MG63 (cell line): ENCODE results near the gene PALD1. TPM values are rescaled to one million over a fixed set of nuclear protein-coding genes. Genes with fewer than 3 reads are reported as not detected.

Experiments
- DNase-seq: peaks from one replicate; pipeline ENCODE4 v3.0.0-alpha.2; 2020
- H3K27me3 ChIP-seq: fragments of 250-450 bp; sonication (Bioruptor Pico); 2 replicates; pipeline ENCODE4 v1.5.1; 2020; ENCODE audit warnings: mild to moderate bottlenecking, moderate library complexity
- H3K36me3 ChIP-seq: fragments of 250-450 bp; sonication (Bioruptor Pico); 2 replicates; pipeline ENCODE4 v1.5.1; 2020; ENCODE audit warnings: mild to moderate bottlenecking, moderate library complexity
- H3K4me3 ChIP-seq: fragments of 250-450 bp; sonication (Bioruptor Pico); 2 replicates; pipeline ENCODE4 v1.5.1; 2020; ENCODE audit warnings: mild to moderate bottlenecking, moderate library complexity
- H3K9me3 ChIP-seq: fragments of 250-450 bp; sonication (Bioruptor Pico); 2 replicates; pipeline ENCODE4 v1.5.1; 2020; ENCODE audit warnings: mild to moderate bottlenecking, moderate library complexity
- total RNA-seq: library from RNA; depleted of rRNA; stranded (reverse); fragments of >200 nt; shearing (Covaris generic); gene quantifications from 2 replicates; pipeline ENCODE4 v1.2.3, GENCODE V29; 2014; ENCODE audit warnings: low replicate concordance

The PALD1 gene
- total RNA-seq, 1 experiment from 2014 or later, result 7.8 TPM

- no peaks in the 10 kb centered on the region for H3K9me3 ChIP-seq
- no peak overlapping the region for H3K4me3 ChIP-seq
- H3K36me3 ChIP-seq, result no peaks in the 10 kb centered on the region
- no peak for DNase-seq
- no peaks in the 10 kb centered on the region for H3K27me3 ChIP-seq
Observed at GRCh38 chr10:70493660-70494234, 15.2 kb downstream of the PALD1 start.

GRCh38 chr10:70494536-70494935 lies 16.0 kb downstream of the PALD1 start:
- no peaks in the 10 kb centered on the region for H3K9me3 ChIP-seq
- DNase-seq, result peak; percentile 47
- H3K4me3 ChIP-seq, result no peak overlapping the region
- H3K27me3 ChIP-seq, result no peaks in the 10 kb centered on the region
- no peaks in the 10 kb centered on the region for H3K36me3 ChIP-seq

GRCh38 chr10:70494966-70495365 lies 16.4 kb downstream of the PALD1 start:
- no peaks in the 10 kb centered on the region for H3K36me3 ChIP-seq
- DNase-seq, result no peak
- H3K4me3 ChIP-seq, result no peak overlapping the region
- H3K9me3 ChIP-seq, result no peaks in the 10 kb centered on the region
- no peaks in the 10 kb centered on the region for H3K27me3 ChIP-seq

GRCh38 chr10:70495691-70496261 lies 17.2 kb downstream of the PALD1 start:
- no peaks in the 10 kb centered on the region for H3K36me3 ChIP-seq
- H3K4me3 ChIP-seq, result no peak overlapping the region
- no peaks in the 10 kb centered on the region for H3K9me3 ChIP-seq
- DNase-seq, result no peak
- H3K27me3 ChIP-seq, result no peaks in the 10 kb centered on the region

- H3K27me3 ChIP-seq, result no peaks in the 10 kb centered on the region
- no peaks in the 10 kb centered on the region for H3K36me3 ChIP-seq
Observed at GRCh38 chr10:70496341-70497119, 18.0 kb downstream of the PALD1 start.

GRCh38 chr10:70497120-70497545 lies 18.6 kb downstream of the PALD1 start:
- Histone ChIP-seq H3K4me3 (no peak overlapping the region), H3K27me3 (no peaks in the 10 kb centered on the region), H3K9me3 (no peaks in the 10 kb centered on the region), H3K36me3 (no peaks in the 10 kb centered on the region)
- no peak for DNase-seq

More at GRCh38 chr10:70496341-70497119, 18.0 kb downstream of the PALD1 start:
- Histone ChIP-seq H3K9me3 (no peaks in the 10 kb centered on the region), H3K4me3 (no peak overlapping the region)
- DNase-seq, result no peak

GRCh38 chr10:70498970-70499835 lies 20.6 kb downstream of the PALD1 start:
- Histone ChIP-seq H3K36me3 (no peaks in the 10 kb centered on the region), H3K4me3 (no peak overlapping the region), H3K27me3 (no peaks in the 10 kb centered on the region), H3K9me3 (no peaks in the 10 kb centered on the region)
- no peak for DNase-seq

- no peak for DNase-seq
- Histone ChIP-seq H3K36me3 (no peaks in the 10 kb centered on the region), H3K4me3 (no peak overlapping the region), H3K9me3 (no peaks in the 10 kb centered on the region), H3K27me3 (no peaks in the 10 kb centered on the region)
Observed at GRCh38 chr10:70499836-70500167, 21.2 kb downstream of the PALD1 start.

- Histone ChIP-seq H3K9me3 (no peaks in the 10 kb centered on the region), H3K4me3 (no peak overlapping the region), H3K36me3 (no peaks in the 10 kb centered on the region), H3K27me3 (no peaks in the 10 kb centered on the region)
- DNase-seq, result no peak
Observed at GRCh38 chr10:70500368-70500767, 21.8 kb downstream of the PALD1 start.

- no peaks in the 10 kb centered on the region for H3K9me3 ChIP-seq
- H3K36me3 ChIP-seq, result no peaks in the 10 kb centered on the region
- H3K27me3 ChIP-seq, result no peaks in the 10 kb centered on the region
- no peak overlapping the region for H3K4me3 ChIP-seq
- DNase-seq, result no peak
Observed at GRCh38 chr10:70500812-70501301, 22.3 kb downstream of the PALD1 start.

- no peak for DNase-seq
- no peaks in the 10 kb centered on the region for H3K27me3 ChIP-seq
Observed at GRCh38 chr10:70502406-70502805, 23.8 kb downstream of the PALD1 start.

GRCh38 chr10:70503776-70504175 lies 25.2 kb downstream of the PALD1 start:
- Histone ChIP-seq H3K27me3 (no peaks in the 10 kb centered on the region), H3K36me3 (no peaks in the 10 kb centered on the region), H3K9me3 (no peaks in the 10 kb centered on the region), H3K4me3 (no peak overlapping the region)
- DNase-seq, result no peak

More at GRCh38 chr10:70502406-70502805, 23.8 kb downstream of the PALD1 start:
- H3K4me3 ChIP-seq, result no peak overlapping the region
- H3K36me3 ChIP-seq, result no peaks in the 10 kb centered on the region
- H3K9me3 ChIP-seq, result no peaks in the 10 kb centered on the region

- Histone ChIP-seq H3K36me3 (no peaks in the 10 kb centered on the region), H3K27me3 (no peaks in the 10 kb centered on the region), H3K9me3 (no peaks in the 10 kb centered on the region), H3K4me3 (no peak overlapping the region)
- DNase-seq, result no peak
Observed at GRCh38 chr10:70504521-70505358, 26.2 kb downstream of the PALD1 start.

GRCh38 chr10:70505908-70506307 lies 27.3 kb downstream of the PALD1 start:
- Histone ChIP-seq H3K27me3 (no peaks in the 10 kb centered on the region), H3K4me3 (no peak overlapping the region), H3K9me3 (no peaks in the 10 kb centered on the region), H3K36me3 (no peaks in the 10 kb centered on the region)
- no peak for DNase-seq

- Histone ChIP-seq H3K36me3 (no peaks in the 10 kb centered on the region), H3K9me3 (no peaks in the 10 kb centered on the region)
- no peak for DNase-seq
Observed at GRCh38 chr10:70507966-70508365, 29.4 kb downstream of the PALD1 start.

More at GRCh38 chr10:70507966-70508365, 29.4 kb downstream of the PALD1 start:
- Histone ChIP-seq H3K27me3 (no peaks in the 10 kb centered on the region), H3K4me3 (no peak overlapping the region)
